Activated naive CD4-positive, alpha-beta T cell treated with anti-CD3 and anti-CD28 coated beads, Interleukin-2, amount 50 U/mL, for 24 hours (primary cell): ENCODE measurements around the gene LSM4.

Experiments
- H3K27ac Mint-ChIP-seq: one replicate; pipeline ENCODE4 v1.8.0; 2021; ENCODE audit warnings: mild to moderate bottlenecking, mixed read lengths
- H3K27me3 Mint-ChIP-seq: one replicate; pipeline ENCODE4 v1.8.0; 2021; ENCODE audit warnings: mixed read lengths
- H3K36me3 Mint-ChIP-seq: one replicate; pipeline ENCODE4 v1.8.0; 2021; ENCODE audit warnings: mixed read lengths
- H3K4me1 Mint-ChIP-seq: one replicate; pipeline ENCODE4 v1.8.0; 2021; ENCODE audit warnings: mixed read lengths
- H3K4me3 Mint-ChIP-seq: one replicate; pipeline ENCODE4 v1.8.0; 2021; ENCODE audit warnings: mild to moderate bottlenecking, mixed read lengths
- H3K9me3 Mint-ChIP-seq: one replicate; pipeline ENCODE4 v1.8.0; 2021; ENCODE audit warnings: mixed read lengths

LSM4 gene

DNA sequence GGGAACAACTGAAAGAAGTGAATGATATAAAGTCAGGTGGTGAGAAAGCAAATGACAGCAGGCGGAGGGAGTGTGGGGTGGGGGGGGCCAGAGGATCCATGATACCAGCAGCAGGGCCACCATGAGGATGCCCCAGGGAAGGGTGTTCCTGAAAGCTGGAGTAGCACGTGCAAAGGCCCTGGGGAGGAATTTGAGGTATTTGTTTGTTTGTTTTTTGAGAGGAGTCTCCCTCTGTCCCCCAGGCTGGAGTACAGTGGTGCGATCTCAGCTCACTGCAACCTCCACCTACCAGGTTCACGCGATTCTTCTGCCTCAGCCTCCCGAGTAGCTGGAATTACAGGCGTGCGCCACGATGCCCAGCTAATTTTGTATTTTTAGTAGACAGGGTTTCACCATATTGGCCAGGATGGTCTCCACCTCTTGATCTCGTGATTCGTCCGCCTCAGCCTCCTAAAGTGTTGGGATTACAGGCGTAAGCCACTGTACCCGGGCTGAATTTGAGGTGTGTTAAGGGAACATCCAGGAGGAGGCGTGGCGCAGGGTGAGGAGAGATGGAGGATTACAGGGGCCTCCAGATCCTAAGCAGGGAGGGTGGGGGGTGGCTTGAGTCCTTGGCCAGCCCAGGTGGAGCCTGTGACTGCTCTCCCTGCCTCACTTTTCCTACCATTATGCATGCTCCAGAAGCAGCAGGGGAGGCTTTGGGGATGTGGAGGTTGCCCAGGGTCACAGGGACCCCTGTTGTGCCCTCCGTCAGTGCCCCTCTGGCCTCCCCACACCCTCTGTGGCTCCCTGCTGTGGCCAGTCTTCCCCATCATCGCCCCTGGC, 29.0 kb downstream of the LSM4 start:
- H3K4me3 Mint-ChIP-seq, result peak overlapping the region; percentile 76
- H3K27ac Mint-ChIP-seq, result peak overlapping the region; percentile 77
- H3K4me1 Mint-ChIP-seq, result peaks cover 64% of the 10 kb centered on the region
- no peaks in the 10 kb centered on the region for H3K36me3 Mint-ChIP-seq
- H3K9me3 Mint-ChIP-seq, result no peaks in the 10 kb centered on the region
- H3K27me3 Mint-ChIP-seq, result no peaks in the 10 kb centered on the region

DNA sequence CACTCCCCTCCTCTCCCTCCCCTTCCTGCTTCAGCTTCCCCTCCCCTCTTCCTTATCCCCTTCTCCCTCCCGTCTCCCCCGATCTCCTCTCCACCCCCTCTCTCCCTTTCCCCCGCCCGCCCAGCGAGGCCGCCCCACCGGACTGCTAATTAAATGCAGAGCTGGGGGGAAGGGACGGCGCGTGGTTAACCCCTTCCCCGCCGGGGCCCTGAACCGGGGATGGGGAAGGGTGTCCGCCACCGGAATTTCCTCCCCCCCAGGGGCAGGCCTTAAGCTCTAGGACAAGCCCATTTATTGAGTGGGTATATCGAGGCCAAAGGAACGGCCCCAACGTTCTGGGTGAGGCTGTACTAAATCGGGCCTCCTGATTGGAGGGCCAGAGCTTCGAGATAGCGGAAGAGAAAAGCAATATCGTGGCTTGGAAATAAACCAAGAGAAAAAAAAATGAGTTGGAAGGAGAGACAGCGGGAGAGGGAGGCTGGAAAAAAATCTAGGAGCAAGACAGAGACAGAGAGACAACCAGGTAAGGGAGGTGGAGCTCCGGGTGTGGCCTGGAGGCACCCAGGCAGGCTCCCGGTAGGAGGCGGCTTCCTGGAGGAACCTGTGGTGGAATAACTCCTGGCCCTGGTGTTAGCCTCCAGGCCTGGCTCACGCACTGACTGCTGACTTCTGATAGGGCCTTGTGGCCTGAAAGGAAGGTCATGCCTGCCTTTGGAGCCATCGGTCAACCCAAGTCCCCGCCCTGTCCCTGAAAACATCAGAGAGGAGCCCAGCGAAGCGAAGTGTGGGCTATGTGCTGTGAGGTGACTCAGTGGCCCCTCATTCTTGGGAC, 29.9 kb downstream of the LSM4 start:
- Mint-ChIP-seq H3K36me3 (no peaks in the 10 kb centered on the region), H3K4me1 (peaks cover 58% of the 10 kb centered on the region), H3K4me3 (peak overlapping the region; percentile 76), H3K9me3 (no peaks in the 10 kb centered on the region), H3K27ac (peak overlapping the region; percentile 77), H3K27me3 (no peaks in the 10 kb centered on the region)

DNA sequence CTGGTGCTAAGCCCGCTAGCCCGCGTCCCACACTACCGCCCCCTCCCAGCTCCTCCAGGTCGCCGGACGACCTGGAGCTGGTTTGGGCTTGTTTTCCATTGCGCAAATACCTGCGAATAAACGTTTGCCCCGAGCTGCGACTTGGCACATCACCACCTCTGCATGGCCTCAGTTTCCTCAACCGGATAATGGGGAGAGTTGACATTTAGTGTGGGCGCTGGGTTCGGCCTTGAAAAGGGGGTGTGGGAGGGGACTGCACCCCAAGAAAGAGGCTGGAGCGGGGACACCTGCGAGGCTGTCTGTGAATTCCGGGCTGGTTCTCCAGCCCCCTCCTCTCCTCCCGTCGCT, 30.4 kb downstream of the LSM4 start:
- Mint-ChIP-seq H3K27ac (no peak overlapping the region), H3K4me1 (peaks cover 58% of the 10 kb centered on the region), H3K4me3 (peak overlapping the region; percentile 76)

DNA sequence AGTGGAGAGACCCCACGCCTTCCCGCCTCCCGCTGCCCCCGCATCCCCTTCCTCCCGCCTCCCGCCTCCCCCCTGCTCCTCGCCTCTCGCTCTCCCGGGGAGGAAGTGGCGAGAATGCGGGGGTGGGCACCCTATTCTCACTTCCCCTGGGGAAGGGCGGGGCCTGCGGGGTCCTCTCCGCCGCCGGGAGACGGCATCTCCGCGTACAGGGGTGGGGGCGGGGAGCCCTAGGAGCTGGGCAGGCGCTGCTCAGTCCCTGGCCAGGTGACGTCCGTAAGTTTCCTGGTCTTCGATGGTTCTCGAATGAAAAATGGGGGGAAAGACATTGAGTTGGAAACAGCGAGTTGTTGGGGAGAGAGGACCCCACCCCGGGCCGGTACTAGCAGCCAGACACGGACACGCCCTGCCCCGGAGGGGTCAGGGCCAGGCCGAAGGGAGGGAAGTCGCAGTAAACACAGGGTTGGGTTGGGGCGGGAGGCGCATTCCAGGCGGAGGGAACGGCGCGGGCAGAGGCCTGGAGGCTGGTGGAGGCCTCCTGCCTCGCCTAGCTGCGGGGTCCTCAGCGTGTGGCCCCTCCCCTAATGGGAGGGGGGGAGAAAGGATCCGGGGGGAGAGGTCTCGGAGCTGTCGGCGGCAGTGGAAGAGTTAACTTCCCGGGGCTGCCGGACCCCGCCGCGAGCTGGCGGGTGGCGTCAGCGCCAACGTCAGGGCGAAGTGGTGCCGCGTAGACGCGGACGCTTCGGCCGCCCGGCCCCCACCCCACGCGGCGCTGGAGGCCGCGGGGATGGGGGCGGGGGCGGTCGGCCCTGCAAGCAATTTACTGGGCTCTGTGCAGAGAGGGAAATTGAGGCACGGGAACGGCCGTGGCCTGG, 31.1 kb downstream of the LSM4 start:
- peaks cover 60% of the 10 kb centered on the region for H3K4me1 Mint-ChIP-seq
- H3K27ac Mint-ChIP-seq, result peak overlapping the region; percentile 86
- H3K4me3 Mint-ChIP-seq, result peak overlapping the region; percentile 76
- no peaks in the 10 kb centered on the region for H3K27me3 Mint-ChIP-seq
- H3K9me3 Mint-ChIP-seq, result no peaks in the 10 kb centered on the region
- H3K36me3 Mint-ChIP-seq, result no peaks in the 10 kb centered on the region

More for the DNA sequence above, 30.4 kb downstream of the LSM4 start:
- Mint-ChIP-seq H3K36me3 (no peaks in the 10 kb centered on the region), H3K9me3 (no peaks in the 10 kb centered on the region), H3K27me3 (no peaks in the 10 kb centered on the region)

DNA sequence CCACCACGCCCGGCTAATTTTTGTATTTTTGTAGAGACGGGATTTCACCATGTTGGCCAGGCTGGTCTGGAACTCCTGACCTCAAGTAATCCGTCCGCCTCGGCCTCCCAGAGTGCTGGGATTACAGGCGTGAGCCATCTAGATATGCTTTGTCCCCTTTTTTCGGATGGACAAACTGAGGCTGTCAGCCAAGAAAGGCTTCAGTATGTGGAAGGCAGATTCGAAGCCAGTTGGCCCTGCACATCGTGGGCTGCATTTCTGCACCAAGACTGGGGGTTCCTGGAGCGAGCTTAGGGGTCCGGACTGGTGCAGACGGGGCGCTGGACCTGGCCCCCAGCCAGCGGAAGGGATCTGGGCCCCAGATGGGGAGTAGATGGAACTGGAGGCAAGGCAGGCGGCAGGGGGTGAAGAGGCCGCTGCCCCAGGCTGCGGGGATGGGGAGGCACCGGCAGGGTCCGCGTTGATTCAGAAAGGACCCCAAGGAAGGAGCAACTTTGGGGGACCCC, 31.8 kb downstream of the LSM4 start:
- no peaks in the 10 kb centered on the region for H3K9me3 Mint-ChIP-seq
- H3K36me3 Mint-ChIP-seq, result no peaks in the 10 kb centered on the region
- peak overlapping the region; percentile 38 for H3K27ac Mint-ChIP-seq

DNA sequence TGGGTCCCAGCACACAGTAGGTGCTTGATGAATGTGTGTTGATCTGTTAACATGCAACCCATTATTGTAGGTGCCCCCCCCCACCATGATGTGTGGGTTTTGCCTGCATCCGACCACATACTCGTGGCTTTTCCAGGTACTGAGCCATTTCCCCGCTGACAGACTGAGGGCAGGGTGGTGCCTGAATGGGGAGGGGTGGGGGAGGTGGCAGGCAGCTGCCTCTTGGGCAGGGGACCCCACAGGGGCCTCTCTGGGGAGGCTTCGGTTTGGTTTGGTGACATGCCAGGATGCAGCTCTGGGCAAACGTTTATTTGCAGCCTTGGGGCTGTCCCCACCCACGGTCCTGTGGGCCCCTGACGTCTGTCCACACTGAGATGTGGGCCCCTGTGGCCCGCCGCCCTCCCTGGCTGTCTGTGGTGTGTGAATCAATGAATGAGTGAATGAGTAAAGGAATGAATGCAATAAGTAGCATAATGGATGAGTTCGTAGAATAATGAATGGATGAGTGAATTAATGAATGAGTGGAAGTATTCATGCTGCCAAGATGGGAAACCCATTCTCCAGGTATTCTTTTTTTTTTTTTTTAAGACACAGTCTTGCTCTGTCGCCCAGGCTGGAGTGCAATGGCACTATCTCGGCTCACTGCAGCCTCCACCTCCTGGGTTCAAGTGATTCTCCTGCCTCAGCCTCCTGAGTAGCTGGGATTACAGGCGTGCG, 32.4 kb downstream of the LSM4 start:
- peak overlapping the region; percentile 70 for H3K27ac Mint-ChIP-seq
- no peaks in the 10 kb centered on the region for H3K27me3 Mint-ChIP-seq
- peaks cover 62% of the 10 kb centered on the region for H3K4me1 Mint-ChIP-seq

More for the DNA sequence above, 31.8 kb downstream of the LSM4 start:
- Mint-ChIP-seq H3K4me1 (peaks cover 60% of the 10 kb centered on the region), H3K27me3 (no peaks in the 10 kb centered on the region), H3K4me3 (peak overlapping the region; percentile 76)

DNA sequence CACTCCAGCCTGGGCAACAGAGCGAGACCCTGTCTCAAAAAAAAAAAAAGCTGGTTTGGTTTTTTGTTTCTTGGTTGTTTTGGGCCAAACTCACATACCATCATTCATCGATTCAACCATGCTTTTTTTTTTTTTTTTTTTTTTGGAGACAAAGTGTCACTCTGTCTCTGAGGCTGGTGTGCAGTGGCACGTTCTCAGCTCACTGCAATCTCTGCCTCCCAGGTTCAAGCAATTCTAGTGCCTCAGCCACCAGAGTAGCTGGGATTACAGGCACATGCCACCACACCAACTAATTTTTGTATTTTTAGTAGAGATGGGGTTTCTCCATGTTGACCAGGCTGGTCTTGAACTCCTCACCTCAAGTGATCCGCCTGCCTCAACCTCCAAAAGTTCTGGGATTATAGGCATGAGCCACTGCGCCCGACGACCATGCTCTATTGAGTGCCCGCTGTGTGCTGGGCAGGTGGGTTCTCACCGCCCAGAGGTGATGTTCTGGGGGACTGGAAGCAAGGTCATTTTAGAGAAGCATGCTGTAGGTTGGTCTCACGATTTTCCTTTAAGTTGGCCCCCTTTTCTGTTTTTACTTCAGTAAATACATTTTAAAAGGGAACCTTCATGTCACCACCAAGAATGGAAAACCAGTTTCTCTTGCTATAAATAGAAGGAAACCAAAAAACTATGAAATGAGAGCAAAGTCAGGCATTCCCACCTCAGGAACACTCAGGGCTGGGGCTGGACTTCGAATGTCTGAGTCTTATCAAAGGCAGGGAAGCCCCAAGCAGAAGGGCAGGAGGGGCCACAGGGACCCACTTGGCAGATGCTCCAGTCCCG, 33.2 kb downstream of the LSM4 start:
- Mint-ChIP-seq H3K4me3 (peak overlapping the region; percentile 37), H3K4me1 (peaks cover 64% of the 10 kb centered on the region), H3K9me3 (no peaks in the 10 kb centered on the region), H3K36me3 (no peaks in the 10 kb centered on the region), H3K27me3 (no peaks in the 10 kb centered on the region), H3K27ac (peak overlapping the region; percentile 70)

More for the DNA sequence above, 32.4 kb downstream of the LSM4 start:
- H3K36me3 Mint-ChIP-seq, result no peaks in the 10 kb centered on the region
- peak overlapping the region; percentile 76 for H3K4me3 Mint-ChIP-seq
- no peaks in the 10 kb centered on the region for H3K9me3 Mint-ChIP-seq

DNA sequence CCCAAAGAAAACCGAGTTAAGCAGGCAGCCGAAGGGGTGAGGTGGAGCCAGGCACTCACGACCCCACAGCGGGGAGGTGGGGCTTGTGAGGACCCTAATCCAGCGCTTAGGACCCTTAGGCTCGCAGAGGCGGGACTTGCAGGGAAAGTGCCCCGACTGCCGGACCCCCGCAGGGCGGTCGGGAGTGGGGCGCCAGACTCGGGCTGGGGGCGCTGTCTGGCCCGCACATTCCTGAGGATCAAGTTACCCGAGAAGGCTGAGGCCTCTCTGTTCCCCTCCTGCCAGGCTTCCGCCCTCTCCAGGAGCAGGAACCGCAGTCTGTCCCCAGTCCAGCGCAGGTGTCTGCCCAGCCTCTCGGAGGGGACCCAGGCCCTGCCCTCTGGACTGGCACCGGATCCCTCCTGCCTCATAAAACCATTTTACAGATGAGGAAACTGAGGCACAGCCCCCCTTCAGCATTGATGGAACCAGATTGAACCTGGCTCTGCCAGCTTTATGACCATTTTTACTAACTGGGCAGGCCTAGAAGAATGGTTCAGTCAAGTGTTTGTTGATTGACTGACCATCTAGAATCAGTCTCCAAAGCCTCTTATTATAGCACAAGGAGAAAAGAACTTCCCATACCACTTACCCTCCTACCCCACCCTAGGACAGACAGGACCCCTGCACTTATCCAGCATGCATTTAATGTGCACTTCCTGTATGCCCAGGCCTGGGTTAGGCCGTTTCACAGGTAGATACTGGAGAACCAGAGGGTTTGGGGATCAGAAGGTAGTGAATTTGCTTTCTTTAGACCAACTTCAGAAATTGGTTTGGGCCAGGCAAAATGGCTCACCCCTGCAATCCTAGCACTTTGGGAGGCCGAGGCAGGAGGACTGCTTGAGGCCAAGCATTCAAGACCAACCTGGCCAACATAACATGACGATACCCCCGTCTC, 34.8 kb downstream of the LSM4 start:
- no peaks in the 10 kb centered on the region for H3K9me3 Mint-ChIP-seq
- no peaks in the 10 kb centered on the region for H3K27me3 Mint-ChIP-seq
- H3K4me1 Mint-ChIP-seq, result peaks cover 56% of the 10 kb centered on the region
- H3K36me3 Mint-ChIP-seq, result no peaks in the 10 kb centered on the region
- no peak overlapping the region for H3K27ac Mint-ChIP-seq
- H3K4me3 Mint-ChIP-seq, result no peak overlapping the region

DNA sequence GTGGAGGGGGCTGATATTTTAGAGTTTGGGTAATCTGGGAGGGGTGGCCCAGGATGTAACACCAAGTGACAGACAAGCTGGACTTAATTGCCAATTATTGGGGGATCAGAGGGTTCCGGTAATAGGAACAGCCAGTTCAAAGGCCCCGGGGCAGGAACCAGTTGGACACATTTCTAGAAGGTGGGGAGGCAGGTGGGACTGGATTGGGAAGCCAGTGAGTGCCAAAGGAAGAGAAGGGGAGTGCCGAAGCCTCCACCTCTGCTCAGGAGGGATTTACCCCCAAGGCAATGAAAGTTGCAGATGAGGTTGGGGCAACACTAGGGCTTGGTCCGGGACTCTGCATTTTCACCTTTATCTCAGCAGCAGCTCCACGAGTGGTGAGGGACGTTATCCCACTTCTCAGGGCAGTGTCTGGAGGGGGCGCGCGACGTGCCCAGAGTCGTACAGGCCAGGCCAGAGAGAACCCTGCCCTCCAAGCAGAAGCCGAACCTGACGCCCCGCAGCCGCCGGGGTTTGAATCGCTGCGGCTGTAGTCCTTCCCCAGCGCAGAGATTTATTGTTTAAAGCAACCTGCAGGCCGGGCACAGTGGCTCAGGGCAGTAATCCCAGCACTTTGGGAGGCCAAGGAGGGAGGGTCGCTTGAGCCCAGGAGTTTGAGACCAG, 35.8 kb downstream of the LSM4 start:
- no peak overlapping the region for H3K4me3 Mint-ChIP-seq
- H3K9me3 Mint-ChIP-seq, result no peaks in the 10 kb centered on the region
- peak overlapping the region; percentile 73 for H3K27ac Mint-ChIP-seq
- H3K27me3 Mint-ChIP-seq, result no peaks in the 10 kb centered on the region
- peaks cover 61% of the 10 kb centered on the region for H3K4me1 Mint-ChIP-seq
- H3K36me3 Mint-ChIP-seq, result no peaks in the 10 kb centered on the region

DNA sequence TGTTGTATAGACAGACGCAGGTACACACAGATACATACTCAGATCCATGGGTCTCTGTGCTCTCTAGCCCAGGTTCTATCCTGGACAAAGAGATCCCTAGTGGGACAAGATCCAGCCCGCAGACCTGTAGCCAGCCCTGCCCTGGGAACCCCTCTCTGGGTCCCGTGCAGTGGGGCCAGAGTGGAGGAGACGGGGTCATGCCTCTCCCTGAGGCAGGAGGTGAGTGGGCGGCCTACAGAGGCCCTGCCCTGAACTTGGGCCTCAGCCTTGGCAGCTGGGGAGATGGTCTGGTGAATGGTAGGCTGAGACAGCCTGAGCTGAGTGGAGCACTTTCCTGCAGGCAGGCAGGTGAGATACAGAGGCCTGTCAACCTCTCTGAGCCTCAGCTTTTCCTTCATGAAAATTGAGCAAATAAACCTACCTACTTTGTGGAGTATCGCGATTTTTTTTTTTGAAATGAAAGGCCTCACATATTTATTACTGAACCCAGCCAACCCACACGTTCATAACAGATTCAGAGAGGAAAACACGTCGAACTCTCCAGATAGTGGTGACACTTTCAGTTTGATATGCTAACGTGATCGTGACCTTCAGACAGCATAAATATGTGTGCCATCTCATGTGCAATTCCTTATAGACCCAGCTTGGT, 38.0 kb downstream of the LSM4 start:
- H3K36me3 Mint-ChIP-seq, result no peaks in the 10 kb centered on the region
- H3K4me3 Mint-ChIP-seq, result peak overlapping the region; percentile 60
- no peaks in the 10 kb centered on the region for H3K9me3 Mint-ChIP-seq
- peak overlapping the region; percentile 90 for H3K27ac Mint-ChIP-seq
- peaks cover 47% of the 10 kb centered on the region for H3K4me1 Mint-ChIP-seq
- H3K27me3 Mint-ChIP-seq, result no peaks in the 10 kb centered on the region

DNA sequence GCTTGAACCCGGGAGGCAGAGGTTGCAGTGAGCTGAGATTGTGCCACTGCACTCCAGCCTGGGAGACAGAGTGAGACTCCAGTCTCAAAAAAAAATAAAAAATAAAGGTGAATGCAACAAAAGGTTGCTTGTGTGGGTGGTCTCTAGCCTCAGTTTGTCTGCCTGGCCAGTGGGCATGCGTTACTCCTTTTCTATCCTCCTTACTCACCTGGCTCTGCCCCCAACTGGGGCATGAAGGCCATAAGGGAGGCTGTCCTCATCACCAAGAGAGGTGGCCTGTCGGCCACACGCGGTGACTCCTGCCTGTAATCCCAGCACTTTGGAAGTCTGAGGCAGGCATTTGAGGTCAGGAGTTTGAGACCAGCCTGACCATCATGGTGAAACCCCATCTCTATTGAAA, 39.5 kb downstream of the LSM4 start:
- H3K4me1 Mint-ChIP-seq, result peaks cover 52% of the 10 kb centered on the region
- H3K4me3 Mint-ChIP-seq, result peak overlapping the region; percentile 7
- peak overlapping the region; percentile 72 for H3K27ac Mint-ChIP-seq
- no peaks in the 10 kb centered on the region for H3K27me3 Mint-ChIP-seq
- peaks cover 4% of the 10 kb centered on the region for H3K36me3 Mint-ChIP-seq
- H3K9me3 Mint-ChIP-seq, result no peaks in the 10 kb centered on the region

DNA sequence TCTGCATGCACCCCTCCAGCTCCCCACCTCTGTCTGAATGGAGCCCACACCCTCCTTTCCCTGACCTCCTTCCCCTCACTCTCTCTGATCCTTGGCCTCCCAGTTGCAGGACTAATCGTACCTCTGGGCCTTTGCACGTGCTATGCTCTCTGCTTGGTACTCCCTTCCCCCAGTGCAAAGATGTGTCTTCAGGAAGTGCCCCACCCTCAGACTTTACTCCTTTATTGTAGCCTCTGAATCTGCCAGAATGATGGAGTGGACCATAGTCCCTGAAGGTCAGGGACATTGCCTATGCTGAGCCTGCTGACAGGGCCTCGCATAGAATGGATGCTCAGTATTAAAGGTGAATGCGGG, 40.1 kb downstream of the LSM4 start:
- Mint-ChIP-seq H3K4me1 (peaks cover 57% of the 10 kb centered on the region), H3K4me3 (peak overlapping the region; percentile 82)

More for the DNA sequence above, 40.1 kb downstream of the LSM4 start:
- Mint-ChIP-seq H3K27ac (peak overlapping the region; percentile 95), H3K36me3 (peaks cover 4% of the 10 kb centered on the region), H3K9me3 (no peaks in the 10 kb centered on the region), H3K27me3 (no peaks in the 10 kb centered on the region)
